Neural progenitor cell (in vitro differentiated cells): Measurements from ENCODE around the gene ANKRD6.

Source experiments
- EZH2 ChIP-seq: fragments of 200-600 bp; sonication (generic); IDR thresholded peaks from 2 replicates; pipeline ENCODE4 v1.6.1; 2017; ENCODE audit warnings: antibody characterized with exemption, mild to moderate bottlenecking, moderate library complexity
- EZH2phosphoT487 ChIP-seq: fragments of 200-600 bp; sonication (generic); IDR thresholded peaks from 2 replicates; pipeline ENCODE4 v1.6.1; 2017; ENCODE audit warnings: antibody characterized with exemption
- TF ChIP-seq, protein P1 (sequence below): fragments of 200-600 bp; sonication (generic); IDR thresholded peaks from 2 replicates; pipeline ENCODE4 v1.5.1; 2017; ENCODE audit warnings: antibody characterized with exemption, mild to moderate bottlenecking

DNA sequence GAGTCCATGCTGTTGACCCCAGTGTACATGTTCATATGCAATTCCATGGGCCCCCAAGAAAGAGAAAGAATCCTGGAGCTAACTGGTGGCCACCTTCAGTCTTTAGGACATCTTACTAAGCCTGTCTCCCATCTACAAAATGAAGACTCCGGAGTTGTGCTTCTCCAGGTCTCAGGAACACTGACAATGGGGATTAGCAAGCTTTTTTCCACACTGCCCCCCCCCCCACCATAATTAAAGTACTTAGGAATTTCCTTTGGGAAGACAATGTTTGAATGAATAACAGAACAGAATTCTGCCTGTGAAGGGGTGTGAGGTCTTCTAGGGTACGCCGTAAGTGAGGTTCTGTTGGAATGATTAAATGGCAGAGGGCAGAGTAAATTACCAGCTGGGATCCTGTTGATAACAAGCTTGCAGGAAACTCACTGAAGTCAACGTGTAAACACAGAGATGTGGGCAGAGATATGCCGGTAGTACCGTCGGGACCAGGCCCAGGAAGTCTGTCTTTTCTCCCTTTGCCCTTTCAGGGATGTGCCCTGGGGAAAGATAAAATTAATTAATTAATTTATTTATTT is 63.1 kb downstream of the ANKRD6 start:
- TF ChIP-seq EZH2, result no peak
- TF ChIP-seq, protein P1, sequence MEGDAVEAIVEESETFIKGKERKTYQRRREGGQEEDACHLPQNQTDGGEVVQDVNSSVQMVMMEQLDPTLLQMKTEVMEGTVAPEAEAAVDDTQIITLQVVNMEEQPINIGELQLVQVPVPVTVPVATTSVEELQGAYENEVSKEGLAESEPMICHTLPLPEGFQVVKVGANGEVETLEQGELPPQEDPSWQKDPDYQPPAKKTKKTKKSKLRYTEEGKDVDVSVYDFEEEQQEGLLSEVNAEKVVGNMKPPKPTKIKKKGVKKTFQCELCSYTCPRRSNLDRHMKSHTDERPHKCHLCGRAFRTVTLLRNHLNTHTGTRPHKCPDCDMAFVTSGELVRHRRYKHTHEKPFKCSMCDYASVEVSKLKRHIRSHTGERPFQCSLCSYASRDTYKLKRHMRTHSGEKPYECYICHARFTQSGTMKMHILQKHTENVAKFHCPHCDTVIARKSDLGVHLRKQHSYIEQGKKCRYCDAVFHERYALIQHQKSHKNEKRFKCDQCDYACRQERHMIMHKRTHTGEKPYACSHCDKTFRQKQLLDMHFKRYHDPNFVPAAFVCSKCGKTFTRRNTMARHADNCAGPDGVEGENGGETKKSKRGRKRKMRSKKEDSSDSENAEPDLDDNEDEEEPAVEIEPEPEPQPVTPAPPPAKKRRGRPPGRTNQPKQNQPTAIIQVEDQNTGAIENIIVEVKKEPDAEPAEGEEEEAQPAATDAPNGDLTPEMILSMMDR, result no peak
- no peak for TF ChIP-seq EZH2phosphoT487
